ENCODE data around the gene NUP210L. TPM values are rescaled to one million over a fixed set of nuclear protein-coding genes. Genes with fewer than 3 reads are reported as not detected.

Gene NUP210L
- total and polyA plus RNA-seq, 4 donors: 0.08 TPM; not detected in 3

DNA sequence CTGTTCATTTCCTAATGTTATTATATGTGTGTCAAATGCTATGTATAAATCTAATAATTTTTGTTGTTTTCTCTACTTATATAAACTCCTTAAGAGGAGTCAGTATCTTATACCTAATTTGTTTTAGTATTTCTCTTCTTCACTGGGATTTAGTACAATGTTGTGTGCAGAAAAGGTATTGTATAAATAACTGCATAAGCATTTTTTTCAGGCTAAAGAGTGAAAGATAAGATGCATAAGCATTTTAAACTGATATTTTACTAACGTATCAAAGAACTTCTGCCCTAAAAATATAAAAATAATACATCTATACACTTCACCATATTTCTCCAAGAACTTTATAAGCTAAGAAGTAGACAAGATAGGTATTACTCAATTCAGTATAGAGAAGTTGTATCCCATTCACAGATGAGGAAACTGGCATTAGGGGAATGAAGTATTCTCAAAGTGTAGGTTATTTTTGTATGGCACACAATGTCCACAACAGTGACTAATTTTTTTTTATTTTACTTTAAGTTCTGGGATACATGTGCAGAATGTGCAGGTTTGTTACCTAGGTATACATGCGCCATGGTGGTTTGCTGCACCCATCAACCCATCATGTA, 59.3 kb downstream of the NUP210L start:
- DNase-seq (ENCODE audit: low spot score): no peak
- Histone ChIP-seq H3K9me3 (ENCODE audit: control insufficient read depth in 4 of 4, low read length in 3 of 4) (no peaks in the 10 kb centered on the region), H3K36me3 (ENCODE audit: control insufficient read depth in 4 of 4, insufficient read depth in 3 of 4, low read depth in 1 of 4, low read length in 3 of 4) (no peaks in the 10 kb centered on the region), H3K27ac (ENCODE audit: low read depth in 1 of 2, low read length in 2 of 2) (no peak overlapping the region), H3K27me3 (ENCODE audit: control insufficient read depth in 4 of 4, insufficient read depth in 4 of 4, low read length in 3 of 4) (no peaks in the 10 kb centered on the region), H3K4me3 (ENCODE audit: low read depth in 1 of 3, low read length in 3 of 3) (no peak overlapping the region), H3K9ac (ENCODE audit: low read depth in 1 of 2, low read length in 2 of 2) (no peak overlapping the region), H3K4me1 (ENCODE audit: control insufficient read depth in 4 of 4, insufficient read depth in 4 of 4, low read length in 3 of 4) (no peaks in the 10 kb centered on the region)
- WGBS: 47% methylated on average over 2 of the region's 2 CpGs
- TF ChIP-seq NR2F2 (IDR thresholded peaks at IDR 0.05) (no peak), TAF1 (conservative IDR thresholded peaks at IDR 0.05) (no peak), SP1 (IDR thresholded peaks at IDR 0.05) (no peak), EGR1 (IDR thresholded peaks at IDR 0.05; ENCODE audit: low read depth in 2 of 2) (no peak), RXRA (IDR thresholded peaks at IDR 0.05) (no peak), HNF4G (IDR thresholded peaks at IDR 0.05) (no peak), YY1 (IDR thresholded peaks at IDR 0.05) (no peak), FOXA1 (IDR thresholded peaks at IDR 0.05) (no peak), JUND (IDR thresholded peaks at IDR 0.05) (no peak)
- TF ChIP-seq, protein P1, sequence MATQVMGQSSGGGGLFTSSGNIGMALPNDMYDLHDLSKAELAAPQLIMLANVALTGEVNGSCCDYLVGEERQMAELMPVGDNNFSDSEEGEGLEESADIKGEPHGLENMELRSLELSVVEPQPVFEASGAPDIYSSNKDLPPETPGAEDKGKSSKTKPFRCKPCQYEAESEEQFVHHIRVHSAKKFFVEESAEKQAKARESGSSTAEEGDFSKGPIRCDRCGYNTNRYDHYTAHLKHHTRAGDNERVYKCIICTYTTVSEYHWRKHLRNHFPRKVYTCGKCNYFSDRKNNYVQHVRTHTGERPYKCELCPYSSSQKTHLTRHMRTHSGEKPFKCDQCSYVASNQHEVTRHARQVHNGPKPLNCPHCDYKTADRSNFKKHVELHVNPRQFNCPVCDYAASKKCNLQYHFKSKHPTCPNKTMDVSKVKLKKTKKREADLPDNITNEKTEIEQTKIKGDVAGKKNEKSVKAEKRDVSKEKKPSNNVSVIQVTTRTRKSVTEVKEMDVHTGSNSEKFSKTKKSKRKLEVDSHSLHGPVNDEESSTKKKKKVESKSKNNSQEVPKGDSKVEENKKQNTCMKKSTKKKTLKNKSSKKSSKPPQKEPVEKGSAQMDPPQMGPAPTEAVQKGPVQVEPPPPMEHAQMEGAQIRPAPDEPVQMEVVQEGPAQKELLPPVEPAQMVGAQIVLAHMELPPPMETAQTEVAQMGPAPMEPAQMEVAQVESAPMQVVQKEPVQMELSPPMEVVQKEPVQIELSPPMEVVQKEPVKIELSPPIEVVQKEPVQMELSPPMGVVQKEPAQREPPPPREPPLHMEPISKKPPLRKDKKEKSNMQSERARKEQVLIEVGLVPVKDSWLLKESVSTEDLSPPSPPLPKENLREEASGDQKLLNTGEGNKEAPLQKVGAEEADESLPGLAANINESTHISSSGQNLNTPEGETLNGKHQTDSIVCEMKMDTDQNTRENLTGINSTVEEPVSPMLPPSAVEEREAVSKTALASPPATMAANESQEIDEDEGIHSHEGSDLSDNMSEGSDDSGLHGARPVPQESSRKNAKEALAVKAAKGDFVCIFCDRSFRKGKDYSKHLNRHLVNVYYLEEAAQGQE (IDR thresholded peaks at IDR 0.05): no peak
- TF ChIP-seq, protein P2, sequence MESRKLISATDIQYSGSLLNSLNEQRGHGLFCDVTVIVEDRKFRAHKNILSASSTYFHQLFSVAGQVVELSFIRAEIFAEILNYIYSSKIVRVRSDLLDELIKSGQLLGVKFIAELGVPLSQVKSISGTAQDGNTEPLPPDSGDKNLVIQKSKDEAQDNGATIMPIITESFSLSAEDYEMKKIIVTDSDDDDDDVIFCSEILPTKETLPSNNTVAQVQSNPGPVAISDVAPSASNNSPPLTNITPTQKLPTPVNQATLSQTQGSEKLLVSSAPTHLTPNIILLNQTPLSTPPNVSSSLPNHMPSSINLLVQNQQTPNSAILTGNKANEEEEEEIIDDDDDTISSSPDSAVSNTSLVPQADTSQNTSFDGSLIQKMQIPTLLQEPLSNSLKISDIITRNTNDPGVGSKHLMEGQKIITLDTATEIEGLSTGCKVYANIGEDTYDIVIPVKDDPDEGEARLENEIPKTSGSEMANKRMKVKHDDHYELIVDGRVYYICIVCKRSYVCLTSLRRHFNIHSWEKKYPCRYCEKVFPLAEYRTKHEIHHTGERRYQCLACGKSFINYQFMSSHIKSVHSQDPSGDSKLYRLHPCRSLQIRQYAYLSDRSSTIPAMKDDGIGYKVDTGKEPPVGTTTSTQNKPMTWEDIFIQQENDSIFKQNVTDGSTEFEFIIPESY (IDR thresholded peaks at IDR 0.05): no peak
- TF ChIP-seq, protein P3, sequence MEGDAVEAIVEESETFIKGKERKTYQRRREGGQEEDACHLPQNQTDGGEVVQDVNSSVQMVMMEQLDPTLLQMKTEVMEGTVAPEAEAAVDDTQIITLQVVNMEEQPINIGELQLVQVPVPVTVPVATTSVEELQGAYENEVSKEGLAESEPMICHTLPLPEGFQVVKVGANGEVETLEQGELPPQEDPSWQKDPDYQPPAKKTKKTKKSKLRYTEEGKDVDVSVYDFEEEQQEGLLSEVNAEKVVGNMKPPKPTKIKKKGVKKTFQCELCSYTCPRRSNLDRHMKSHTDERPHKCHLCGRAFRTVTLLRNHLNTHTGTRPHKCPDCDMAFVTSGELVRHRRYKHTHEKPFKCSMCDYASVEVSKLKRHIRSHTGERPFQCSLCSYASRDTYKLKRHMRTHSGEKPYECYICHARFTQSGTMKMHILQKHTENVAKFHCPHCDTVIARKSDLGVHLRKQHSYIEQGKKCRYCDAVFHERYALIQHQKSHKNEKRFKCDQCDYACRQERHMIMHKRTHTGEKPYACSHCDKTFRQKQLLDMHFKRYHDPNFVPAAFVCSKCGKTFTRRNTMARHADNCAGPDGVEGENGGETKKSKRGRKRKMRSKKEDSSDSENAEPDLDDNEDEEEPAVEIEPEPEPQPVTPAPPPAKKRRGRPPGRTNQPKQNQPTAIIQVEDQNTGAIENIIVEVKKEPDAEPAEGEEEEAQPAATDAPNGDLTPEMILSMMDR (IDR thresholded peaks at IDR 0.05; ENCODE audit: low read depth, low read length, missing input control): no peak

DNA sequence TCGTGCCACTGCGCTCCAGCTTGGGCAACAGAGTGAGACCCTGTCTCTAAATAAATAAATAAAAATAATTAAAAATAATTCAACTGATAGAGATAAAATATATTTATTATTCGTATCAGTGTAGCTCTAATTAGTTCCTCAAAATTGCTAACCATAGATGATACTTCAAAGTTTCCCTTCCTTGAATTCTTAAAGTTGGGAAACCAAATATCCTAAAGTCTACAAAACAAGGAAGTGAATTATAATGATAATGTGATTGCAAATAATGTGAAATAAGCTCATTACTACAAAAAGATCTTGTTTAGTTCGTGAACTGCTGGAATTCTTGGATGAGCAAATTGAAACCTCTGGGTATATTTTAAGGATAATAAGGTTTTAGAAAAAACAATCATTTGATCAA, 60.5 kb downstream of the NUP210L start:
- H3K4me3 ChIP-seq (ENCODE audit: low read depth in 1 of 3, low read length in 3 of 3): no peak overlapping the region
- H3K9me3 ChIP-seq (ENCODE audit: control insufficient read depth in 4 of 4, low read length in 3 of 4): no peaks in the 10 kb centered on the region
- WGBS: 86% methylated on average over 4 of the region's 4 CpGs
- H3K9ac ChIP-seq (ENCODE audit: low read depth in 1 of 2, low read length in 2 of 2): no peak overlapping the region
- no peak overlapping the region for H3K27ac ChIP-seq (ENCODE audit: low read depth in 1 of 2, low read length in 2 of 2)
- no peak for DNase-seq (ENCODE audit: low spot score)
- H3K27me3 ChIP-seq (ENCODE audit: control insufficient read depth in 4 of 4, insufficient read depth in 4 of 4, low read length in 3 of 4): no peaks in the 10 kb centered on the region
- TF ChIP-seq, protein P2 (IDR thresholded peaks at IDR 0.05): no peak
- TF ChIP-seq RXRA (IDR thresholded peaks at IDR 0.05): no peak
- TF ChIP-seq TAF1 (conservative IDR thresholded peaks at IDR 0.05): no peak
- no peak for TF ChIP-seq HNF4A (conservative IDR thresholded peaks at IDR 0.05)
- no peak for TF ChIP-seq SP1 (IDR thresholded peaks at IDR 0.05)
- TF ChIP-seq, protein P4, sequence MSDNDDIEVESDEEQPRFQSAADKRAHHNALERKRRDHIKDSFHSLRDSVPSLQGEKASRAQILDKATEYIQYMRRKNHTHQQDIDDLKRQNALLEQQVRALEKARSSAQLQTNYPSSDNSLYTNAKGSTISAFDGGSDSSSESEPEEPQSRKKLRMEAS (IDR thresholded peaks at IDR 0.05): no peak
- TF ChIP-seq EGR1 (IDR thresholded peaks at IDR 0.05; ENCODE audit: low read depth in 2 of 2): no peak
- no peak for TF ChIP-seq RAD21 (IDR thresholded peaks at IDR 0.05)
- no peak for TF ChIP-seq NR2F2 (IDR thresholded peaks at IDR 0.05)
- no peak for TF ChIP-seq FOXA1 (IDR thresholded peaks at IDR 0.05)
- TF ChIP-seq, protein P3 (IDR thresholded peaks at IDR 0.05; ENCODE audit: low read depth, low read length, missing input control): no peak
- no peaks in the 10 kb centered on the region for H3K4me1 ChIP-seq (ENCODE audit: control insufficient read depth in 4 of 4, insufficient read depth in 4 of 4, low read length in 3 of 4)
- no peaks in the 10 kb centered on the region for H3K36me3 ChIP-seq (ENCODE audit: control insufficient read depth in 4 of 4, insufficient read depth in 3 of 4, low read depth in 1 of 4, low read length in 3 of 4)

Data from liver (tissue), 9 donors.